ENCODE measurements around the gene SF1.

Gene SF1

DNA sequence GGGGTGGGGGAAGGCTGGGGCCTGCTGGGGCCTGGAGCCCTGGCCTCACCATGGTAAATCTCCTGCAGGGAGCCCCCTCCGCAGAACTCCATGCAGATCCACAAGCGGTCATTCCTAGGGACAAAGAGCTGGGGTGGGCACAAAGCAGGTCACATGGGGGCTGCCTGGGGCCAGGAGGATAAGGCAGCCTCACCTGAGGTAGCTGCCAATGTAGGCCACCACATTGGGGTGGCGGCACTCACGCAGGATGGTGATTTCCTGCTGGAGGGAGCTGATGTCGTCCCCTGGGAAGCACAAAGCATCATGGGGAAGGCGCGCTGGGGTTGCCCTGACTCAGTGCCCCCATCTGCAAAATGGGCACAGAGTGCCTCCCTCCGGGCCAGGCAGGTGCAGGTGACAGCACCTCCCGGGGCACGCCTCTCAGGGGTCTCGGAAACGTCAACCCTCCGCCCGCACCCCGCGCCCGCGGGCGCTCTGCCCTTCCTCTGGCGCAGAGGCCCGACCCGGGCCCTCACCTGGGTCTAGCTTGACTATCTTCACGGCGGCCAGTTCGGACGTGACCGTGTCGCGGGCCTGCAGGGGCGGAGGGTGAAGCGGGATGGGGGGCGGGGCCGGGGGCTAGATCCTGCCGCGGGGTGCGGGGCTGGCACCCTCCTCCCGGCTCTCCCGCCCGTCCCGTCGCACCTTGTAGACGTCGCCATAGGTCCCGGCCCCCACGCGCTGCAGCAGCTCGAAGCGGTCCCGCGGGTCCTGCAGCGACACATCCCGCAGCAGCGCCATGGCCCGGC lies 24.2 kb upstream of the SF1 start:
- peaks cover 58% of the 10 kb centered on the region for H3K36me3 ChIP-seq
- peak overlapping the region; percentile 48; the same call in 1 of the 2 replicates for H3K27ac ChIP-seq
- DNase-seq: peak; percentile 48
- TF ChIP-seq, protein P1, sequence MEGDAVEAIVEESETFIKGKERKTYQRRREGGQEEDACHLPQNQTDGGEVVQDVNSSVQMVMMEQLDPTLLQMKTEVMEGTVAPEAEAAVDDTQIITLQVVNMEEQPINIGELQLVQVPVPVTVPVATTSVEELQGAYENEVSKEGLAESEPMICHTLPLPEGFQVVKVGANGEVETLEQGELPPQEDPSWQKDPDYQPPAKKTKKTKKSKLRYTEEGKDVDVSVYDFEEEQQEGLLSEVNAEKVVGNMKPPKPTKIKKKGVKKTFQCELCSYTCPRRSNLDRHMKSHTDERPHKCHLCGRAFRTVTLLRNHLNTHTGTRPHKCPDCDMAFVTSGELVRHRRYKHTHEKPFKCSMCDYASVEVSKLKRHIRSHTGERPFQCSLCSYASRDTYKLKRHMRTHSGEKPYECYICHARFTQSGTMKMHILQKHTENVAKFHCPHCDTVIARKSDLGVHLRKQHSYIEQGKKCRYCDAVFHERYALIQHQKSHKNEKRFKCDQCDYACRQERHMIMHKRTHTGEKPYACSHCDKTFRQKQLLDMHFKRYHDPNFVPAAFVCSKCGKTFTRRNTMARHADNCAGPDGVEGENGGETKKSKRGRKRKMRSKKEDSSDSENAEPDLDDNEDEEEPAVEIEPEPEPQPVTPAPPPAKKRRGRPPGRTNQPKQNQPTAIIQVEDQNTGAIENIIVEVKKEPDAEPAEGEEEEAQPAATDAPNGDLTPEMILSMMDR (IDR thresholded peaks at IDR 0.05; ENCODE audit: low read depth, low read length): no peak
- H3K4me3 ChIP-seq (ENCODE audit: low read depth, low read length): peak overlapping the region; percentile 45
- no peaks in the 10 kb centered on the region for H3K9me3 ChIP-seq (ENCODE audit: severe bottlenecking)
- H3K27me3 ChIP-seq (ENCODE audit: insufficient read depth, low read depth, severe bottlenecking): no peaks in the 10 kb centered on the region

DNA sequence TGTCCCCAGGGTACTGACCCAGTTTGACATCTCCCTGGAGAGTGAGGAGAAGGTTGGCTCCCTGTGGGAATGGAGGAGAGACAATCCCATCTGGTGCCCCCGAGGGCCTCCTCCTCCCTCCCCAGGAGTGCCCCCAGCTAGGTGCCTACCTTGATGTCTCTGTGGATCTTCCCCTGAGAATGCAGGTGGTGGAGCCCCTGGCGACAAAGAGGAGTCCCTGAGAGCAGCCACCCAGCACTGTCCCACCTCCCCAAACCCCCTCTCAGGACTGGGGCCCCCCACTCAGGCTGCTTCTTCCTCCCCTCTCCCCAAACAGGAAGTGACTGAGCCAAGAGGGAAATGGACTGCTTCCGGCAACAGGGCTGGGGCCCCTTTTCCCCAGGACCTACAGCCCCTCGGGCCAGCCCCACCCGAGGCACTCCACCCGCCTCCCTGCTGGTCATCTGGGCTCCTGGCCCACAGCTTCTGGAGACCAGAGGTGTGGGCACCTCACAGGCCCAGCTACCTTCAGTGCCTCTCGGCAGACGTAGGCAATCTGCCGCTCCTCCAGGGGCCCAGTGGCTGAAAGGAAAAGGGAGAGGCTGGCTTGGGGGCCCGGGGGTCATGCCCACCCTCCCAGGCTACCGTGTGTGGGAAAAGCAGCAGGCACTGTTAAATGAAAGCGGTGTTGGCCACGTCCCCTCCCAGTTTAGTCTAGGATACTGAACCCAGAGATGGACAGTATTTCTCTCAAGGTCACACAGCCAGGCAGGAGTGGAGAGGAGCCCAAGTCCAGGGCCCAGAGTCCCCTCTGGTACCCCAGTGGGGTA lies 23.4 kb upstream of the SF1 start:
- Histone ChIP-seq H3K27ac (no peak overlapping the region), H3K9me3 (ENCODE audit: severe bottlenecking) (no peaks in the 10 kb centered on the region), H3K27me3 (ENCODE audit: insufficient read depth, low read depth, severe bottlenecking) (no peaks in the 10 kb centered on the region), H3K36me3 (peaks cover 50% of the 10 kb centered on the region), H3K4me3 (ENCODE audit: low read depth, low read length) (no peak overlapping the region)
- DNase-seq: no peak
- TF ChIP-seq, protein P1 (IDR thresholded peaks at IDR 0.05; ENCODE audit: low read depth, low read length): no peak

DNA sequence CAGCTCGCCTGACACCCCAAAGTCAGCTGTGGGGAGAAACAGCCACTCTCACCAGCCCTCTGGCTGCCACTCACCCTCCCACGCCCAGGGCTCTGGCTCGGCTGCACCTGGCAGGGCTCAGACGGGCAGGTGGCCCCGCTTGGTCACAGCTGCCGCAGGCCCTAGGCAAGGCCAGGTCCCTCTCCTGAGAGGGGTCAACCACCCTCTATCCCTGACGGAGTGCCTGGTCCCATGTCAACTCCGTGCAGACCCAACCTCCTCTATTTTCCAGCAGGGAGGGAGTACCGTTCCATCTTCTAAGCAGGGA lies 22.8 kb upstream of the SF1 start:
- DNase-seq: no peak
- Histone ChIP-seq H3K36me3 (peaks cover 50% of the 10 kb centered on the region), H3K27me3 (ENCODE audit: insufficient read depth, low read depth, severe bottlenecking) (no peaks in the 10 kb centered on the region), H3K27ac (no peak overlapping the region), H3K4me3 (ENCODE audit: low read depth, low read length) (no peak overlapping the region), H3K9me3 (ENCODE audit: severe bottlenecking) (no peaks in the 10 kb centered on the region)
- TF ChIP-seq, protein P1 (IDR thresholded peaks at IDR 0.05; ENCODE audit: low read depth, low read length): no peak

DNA sequence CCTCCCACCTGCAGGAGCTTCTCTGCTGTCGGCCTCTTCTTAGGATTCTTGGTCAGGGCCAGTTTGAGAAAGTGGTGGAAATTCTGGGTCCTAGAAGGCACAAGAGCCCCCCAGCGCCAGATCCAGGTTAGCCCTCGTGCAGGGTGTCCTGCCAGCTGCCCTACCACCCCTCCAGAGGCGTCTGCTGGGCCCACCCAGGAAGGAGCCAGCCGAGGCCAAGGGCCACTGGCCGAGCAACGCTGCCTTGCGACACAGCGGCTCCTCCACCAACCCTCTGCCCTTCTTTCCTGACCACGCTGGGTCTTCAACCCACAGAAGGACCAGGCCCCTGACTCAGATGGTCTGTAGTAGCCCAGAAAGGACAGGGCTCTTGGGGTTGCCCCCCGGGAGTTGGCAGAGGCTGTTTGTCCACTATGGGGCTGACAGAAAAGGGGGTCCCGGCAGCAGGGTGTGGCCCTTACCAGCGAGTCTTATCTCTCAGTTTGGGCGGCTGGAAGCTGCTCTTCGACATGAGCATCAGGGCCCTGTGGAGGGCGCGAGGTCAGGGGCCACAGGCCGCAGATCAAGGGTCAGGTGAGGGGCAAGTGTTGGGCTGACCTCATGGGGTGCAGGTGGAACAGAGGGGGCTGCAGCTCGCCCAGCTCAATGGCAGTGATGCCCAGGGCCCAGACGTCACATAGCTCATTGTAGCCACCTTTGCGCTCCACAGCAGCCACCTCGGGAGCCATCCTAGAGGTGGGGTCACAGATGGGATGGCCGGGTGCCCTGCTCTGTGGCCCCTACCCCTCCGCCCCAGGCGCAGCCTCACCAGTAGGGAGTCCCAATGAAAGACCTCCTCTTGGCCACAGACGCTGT lies 22.2 kb upstream of the SF1 start:
- H3K9me3 ChIP-seq (ENCODE audit: severe bottlenecking): no peaks in the 10 kb centered on the region
- H3K36me3 ChIP-seq: peaks cover 46% of the 10 kb centered on the region
- no peak for DNase-seq
- H3K27ac ChIP-seq: no peak overlapping the region
- H3K4me3 ChIP-seq (ENCODE audit: low read depth, low read length): no peak overlapping the region
- H3K27me3 ChIP-seq (ENCODE audit: insufficient read depth, low read depth, severe bottlenecking): no peaks in the 10 kb centered on the region
- TF ChIP-seq, protein P1 (IDR thresholded peaks at IDR 0.05; ENCODE audit: low read depth, low read length): no peak

DNA sequence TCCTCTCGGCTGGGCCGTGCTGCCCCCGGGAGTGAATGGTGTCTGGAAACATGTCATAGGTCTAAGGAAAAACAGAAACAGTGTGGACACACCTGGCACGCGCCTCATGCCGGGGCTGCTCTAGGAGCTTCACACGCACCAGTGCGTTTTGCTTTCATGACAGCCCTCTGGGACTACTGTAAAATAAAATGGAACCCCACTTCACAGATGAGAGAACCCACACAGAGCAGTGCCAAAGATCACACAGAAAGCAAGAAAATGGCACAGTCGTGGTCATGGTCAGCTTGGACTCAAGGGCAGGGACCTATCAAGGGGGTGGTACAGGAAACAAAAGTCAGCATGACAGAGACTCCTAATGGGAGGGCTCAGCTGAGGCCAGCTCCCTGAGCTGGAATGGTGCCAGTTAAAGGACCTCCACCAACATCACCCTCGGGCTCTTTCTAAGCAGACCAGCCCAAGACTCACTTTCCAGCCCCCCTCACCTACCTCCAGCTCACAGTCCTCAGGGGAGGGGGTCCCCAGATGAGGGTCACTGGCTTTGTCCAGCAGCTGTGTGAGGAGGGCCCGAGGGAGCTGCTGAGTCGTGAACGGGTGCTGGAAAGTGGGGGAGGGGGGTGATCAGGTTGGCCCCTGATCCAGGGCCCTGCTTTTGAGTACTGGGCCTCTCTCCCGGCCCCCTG lies 21.4 kb upstream of the SF1 start:
- no peak overlapping the region for H3K27ac ChIP-seq
- no peak for DNase-seq

More for the DNA sequence above, 21.4 kb upstream of the SF1 start:
- H3K9me3 ChIP-seq (ENCODE audit: severe bottlenecking): no peaks in the 10 kb centered on the region
- H3K27me3 ChIP-seq (ENCODE audit: insufficient read depth, low read depth, severe bottlenecking): no peaks in the 10 kb centered on the region
- no peak overlapping the region for H3K4me3 ChIP-seq (ENCODE audit: low read depth, low read length)
- TF ChIP-seq, protein P1 (IDR thresholded peaks at IDR 0.05; ENCODE audit: low read depth, low read length): no peak
- H3K36me3 ChIP-seq: peaks cover 39% of the 10 kb centered on the region

Data from WERI-Rb-1 (cell line).